NT2/D1 (cell line): ENCODE data around the gene TMEM94.

Experiments
- DNase-seq: peaks from one replicate; pipeline ENCODE4 v3.0.0-alpha.2; 2011; ENCODE audit warnings: low read depth, low spot score
- H3K27me3 ChIP-seq: 2 replicates; pipeline ENCODE4 v1.6.0; 2011; ENCODE audit warnings: mild to moderate bottlenecking; ENCODE audit not compliant: insufficient read length, insufficient read depth
- H3K36me3 ChIP-seq: 2 replicates; pipeline ENCODE4 v1.6.1; 2011; ENCODE audit warnings: mild to moderate bottlenecking, low read length, mixed read lengths; ENCODE audit not compliant: insufficient read depth, insufficient read length
- H3K4me1 ChIP-seq: 2 replicates; pipeline ENCODE4 v1.5.1; 2011; ENCODE audit not compliant: insufficient read depth, insufficient read length
- H3K4me3 ChIP-seq: 2 replicates; pipeline ENCODE4 v1.5.1; 2011; ENCODE audit warnings: low read depth; ENCODE audit not compliant: insufficient read length
- H3K9ac ChIP-seq: 2 replicates; pipeline ENCODE4 v1.6.0; 2011; ENCODE audit warnings: low read depth; ENCODE audit not compliant: insufficient read length
- H3K9me3 ChIP-seq: 2 replicates; pipeline ENCODE4 v1.5.1; 2011; ENCODE audit warnings: mild to moderate bottlenecking, low read length; ENCODE audit not compliant: insufficient read depth
- SUZ12 ChIP-seq: IDR thresholded peaks from 2 replicates; pipeline ENCODE4 v1.6.1; 2011; ENCODE audit not compliant: insufficient read length, insufficient read depth; ENCODE audit errors: extremely low read depth
- YY1 ChIP-seq: IDR thresholded peaks from 2 replicates; pipeline ENCODE4 v1.6.1; 2011; ENCODE audit not compliant: insufficient read length, insufficient read depth
- ZNF274 ChIP-seq: IDR thresholded peaks from 2 replicates; pipeline ENCODE4 v1.6.1; 2011; ENCODE audit warnings: mild to moderate bottlenecking, low read depth, low read length

TMEM94 gene

GRCh38 chr17:75505640-75506039, 49.2 kb downstream of the TMEM94 start:
- no peaks in the 10 kb centered on the region for H3K27me3 ChIP-seq
- H3K4me1 ChIP-seq = peaks cover 26% of the 10 kb centered on the region
- H3K36me3 ChIP-seq = peaks cover 93% of the 10 kb centered on the region
- H3K4me3 ChIP-seq = no peak overlapping the region
- no peak overlapping the region for H3K9ac ChIP-seq
- no peak for DNase-seq
- no peaks in the 10 kb centered on the region for H3K9me3 ChIP-seq
- no peak for TF ChIP-seq ZNF274
- TF ChIP-seq SUZ12 = no peak
- TF ChIP-seq YY1 = no peak

- TF ChIP-seq ZNF274 (no peak), SUZ12 (no peak), YY1 (no peak)
- H3K9me3 ChIP-seq = no peaks in the 10 kb centered on the region
- no peak for DNase-seq
- H3K36me3 ChIP-seq = peaks cover 92% of the 10 kb centered on the region
- H3K9ac ChIP-seq = no peak overlapping the region
- no peak overlapping the region for H3K4me3 ChIP-seq
- peaks cover 26% of the 10 kb centered on the region for H3K4me1 ChIP-seq
- no peaks in the 10 kb centered on the region for H3K27me3 ChIP-seq
Measured at GRCh38 chr17:75506134-75506533, 49.7 kb downstream of the TMEM94 start.

GRCh38 chr17:75506888-75507287, 50.5 kb downstream of the TMEM94 start:
- H3K9me3 ChIP-seq = no peaks in the 10 kb centered on the region
- H3K4me3 ChIP-seq = no peak overlapping the region
- no peak for TF ChIP-seq YY1
- TF ChIP-seq SUZ12 = no peak
- no peak for TF ChIP-seq ZNF274
- H3K4me1 ChIP-seq = peaks cover 26% of the 10 kb centered on the region
- no peak for DNase-seq
- H3K9ac ChIP-seq = no peak overlapping the region
- no peaks in the 10 kb centered on the region for H3K27me3 ChIP-seq
- peaks cover 92% of the 10 kb centered on the region for H3K36me3 ChIP-seq

GRCh38 chr17:75507733-75508719, 51.6 kb downstream of the TMEM94 start:
- Histone ChIP-seq H3K4me1 (peaks cover 24% of the 10 kb centered on the region), H3K36me3 (peaks cover 94% of the 10 kb centered on the region), H3K9me3 (no peaks in the 10 kb centered on the region), H3K27me3 (no peaks in the 10 kb centered on the region), H3K9ac (peak overlapping the region; percentile 4), H3K4me3 (no peak overlapping the region)
- DNase-seq = no peak
- TF ChIP-seq SUZ12 (no peak), ZNF274 (no peak), YY1 (no peak)

GRCh38 chr17:75508931-75509361, 52.5 kb downstream of the TMEM94 start:
- no peak for DNase-seq
- Histone ChIP-seq H3K36me3 (peaks cover 93% of the 10 kb centered on the region), H3K9ac (peak overlapping the region; percentile 4), H3K27me3 (no peaks in the 10 kb centered on the region), H3K4me1 (peaks cover 24% of the 10 kb centered on the region), H3K9me3 (no peaks in the 10 kb centered on the region), H3K4me3 (no peak overlapping the region)
- TF ChIP-seq SUZ12 (no peak), ZNF274 (no peak), YY1 (no peak)

GRCh38 chr17:75509528-75510258, 53.3 kb downstream of the TMEM94 start:
- no peaks in the 10 kb centered on the region for H3K27me3 ChIP-seq
- H3K9me3 ChIP-seq = no peaks in the 10 kb centered on the region
- H3K4me1 ChIP-seq = peaks cover 22% of the 10 kb centered on the region
- no peak for DNase-seq
- H3K9ac ChIP-seq = no peak overlapping the region
- no peak overlapping the region for H3K4me3 ChIP-seq
- TF ChIP-seq SUZ12 (no peak), ZNF274 (no peak), YY1 (no peak)
- H3K36me3 ChIP-seq = peaks cover 86% of the 10 kb centered on the region

GRCh38 chr17:75511270-75511609, 54.8 kb downstream of the TMEM94 start:
- Histone ChIP-seq H3K9ac (no peak overlapping the region), H3K4me1 (peaks cover 22% of the 10 kb centered on the region), H3K27me3 (no peaks in the 10 kb centered on the region), H3K36me3 (peaks cover 71% of the 10 kb centered on the region), H3K9me3 (no peaks in the 10 kb centered on the region), H3K4me3 (no peak overlapping the region)
- no peak for TF ChIP-seq ZNF274
- TF ChIP-seq SUZ12 = no peak
- no peak for TF ChIP-seq YY1
- no peak for DNase-seq
